Retinal pigment epithelial cell (primary cell): ENCODE measurements around the gene POLA2.
"Not testable (repeated sequence)": the region's sequence is repeated elsewhere in the genome, so short reads cannot be mapped to it uniquely, and the experiment has no call there.

Experiments used
- DNase-seq: peaks from one replicate; pipeline ENCODE4 v3.0.0-alpha.2; 2010; ENCODE audit warnings: low read depth
- H3K4me3 ChIP-seq: 2 replicates; pipeline ENCODE4 v1.5.1; 2011; ENCODE audit warnings: mild to moderate bottlenecking, low read length, control low read depth, moderate library complexity
- TF ChIP-seq, protein P1 (sequence below): conservative IDR thresholded peaks from 2 replicates; pipeline ENCODE4 v1.5.1; 2011; ENCODE audit warnings: low read depth, low read length, control low read depth, inconsistent platforms

Gene POLA2

DNA sequence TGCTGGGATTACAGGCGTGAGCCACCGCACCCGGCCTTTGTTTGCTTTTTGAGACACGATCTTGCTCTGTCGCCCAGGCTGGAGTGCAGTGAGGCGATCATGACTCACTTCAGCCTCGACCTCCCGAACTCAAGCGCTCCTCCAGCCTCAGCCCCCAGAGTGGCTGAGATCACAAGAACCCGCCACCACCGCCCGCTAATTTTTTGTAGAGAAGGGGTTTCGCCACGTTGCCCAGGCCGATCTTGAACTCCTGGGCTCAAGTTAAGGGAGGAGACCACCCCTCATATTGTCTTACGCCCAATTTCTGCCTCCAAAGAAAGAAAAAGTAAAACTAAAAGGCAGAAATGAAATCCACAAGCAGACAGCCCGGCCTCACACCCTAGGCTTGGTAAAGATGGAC lies 1.5 kb upstream of the POLA2 start:
- DNase-seq: no peak
- no peak overlapping the region for H3K4me3 ChIP-seq
- TF ChIP-seq, protein P1, sequence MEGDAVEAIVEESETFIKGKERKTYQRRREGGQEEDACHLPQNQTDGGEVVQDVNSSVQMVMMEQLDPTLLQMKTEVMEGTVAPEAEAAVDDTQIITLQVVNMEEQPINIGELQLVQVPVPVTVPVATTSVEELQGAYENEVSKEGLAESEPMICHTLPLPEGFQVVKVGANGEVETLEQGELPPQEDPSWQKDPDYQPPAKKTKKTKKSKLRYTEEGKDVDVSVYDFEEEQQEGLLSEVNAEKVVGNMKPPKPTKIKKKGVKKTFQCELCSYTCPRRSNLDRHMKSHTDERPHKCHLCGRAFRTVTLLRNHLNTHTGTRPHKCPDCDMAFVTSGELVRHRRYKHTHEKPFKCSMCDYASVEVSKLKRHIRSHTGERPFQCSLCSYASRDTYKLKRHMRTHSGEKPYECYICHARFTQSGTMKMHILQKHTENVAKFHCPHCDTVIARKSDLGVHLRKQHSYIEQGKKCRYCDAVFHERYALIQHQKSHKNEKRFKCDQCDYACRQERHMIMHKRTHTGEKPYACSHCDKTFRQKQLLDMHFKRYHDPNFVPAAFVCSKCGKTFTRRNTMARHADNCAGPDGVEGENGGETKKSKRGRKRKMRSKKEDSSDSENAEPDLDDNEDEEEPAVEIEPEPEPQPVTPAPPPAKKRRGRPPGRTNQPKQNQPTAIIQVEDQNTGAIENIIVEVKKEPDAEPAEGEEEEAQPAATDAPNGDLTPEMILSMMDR: no peak

DNA sequence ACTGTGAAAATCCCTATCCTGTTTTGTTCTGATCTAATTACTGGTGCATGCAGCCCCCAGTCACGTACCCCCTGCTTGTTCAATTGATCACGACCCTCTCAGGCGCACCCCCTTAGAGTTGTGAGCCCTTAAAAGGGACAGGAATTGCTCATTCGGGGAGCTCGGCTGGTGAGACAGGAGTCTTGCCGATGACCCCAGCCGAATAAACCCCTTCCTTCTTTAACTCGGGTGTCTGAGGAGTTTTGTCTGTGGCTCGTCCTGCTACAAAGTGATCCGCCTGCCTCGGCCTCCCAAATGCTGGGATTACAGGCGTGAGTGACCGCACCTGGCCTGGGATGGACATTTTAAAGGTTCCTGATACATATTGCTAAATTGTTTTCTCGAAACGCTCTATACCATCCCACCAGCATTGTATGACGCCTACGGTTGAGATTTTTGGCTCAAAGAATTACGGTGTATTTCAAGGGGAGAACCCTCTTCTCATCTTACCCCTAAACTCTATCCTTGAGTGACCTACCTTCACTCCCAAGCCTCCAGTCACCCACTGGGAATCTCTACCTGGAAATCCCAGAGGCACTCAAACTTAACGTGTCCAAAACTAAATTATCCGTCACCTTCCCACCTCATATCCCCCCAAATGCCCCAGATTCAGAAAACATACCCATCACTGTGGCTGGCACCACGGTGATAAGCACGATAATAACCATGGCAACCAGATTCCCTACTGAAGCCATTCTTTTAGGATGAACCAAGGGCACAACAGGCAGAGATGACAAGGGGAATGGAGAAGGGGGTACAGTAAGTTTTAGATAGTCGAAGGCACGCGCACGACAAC lies 789 bp upstream of the POLA2 start:
- no peak for DNase-seq
- TF ChIP-seq, protein P1: no peak
- peak overlapping the region; percentile 85 for H3K4me3 ChIP-seq

DNA sequence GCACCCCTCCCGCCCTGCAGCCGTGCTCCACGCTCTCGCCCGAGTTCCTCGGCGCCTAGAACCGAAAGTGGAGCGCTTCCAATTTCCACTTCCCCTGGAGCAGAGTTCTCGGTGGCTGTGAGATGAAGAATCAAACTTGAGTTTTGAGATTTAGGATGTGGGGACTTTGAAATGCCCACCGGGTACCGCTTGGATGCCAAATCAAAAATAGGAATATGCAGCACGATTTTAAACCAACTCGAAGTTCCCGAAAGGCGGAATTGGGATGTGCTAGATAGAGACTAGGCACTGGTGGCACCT lies 569 bp downstream of the POLA2 start:
- no peak for DNase-seq
- peak overlapping the region; percentile 85 for H3K4me3 ChIP-seq
- TF ChIP-seq, protein P1: no peak

DNA sequence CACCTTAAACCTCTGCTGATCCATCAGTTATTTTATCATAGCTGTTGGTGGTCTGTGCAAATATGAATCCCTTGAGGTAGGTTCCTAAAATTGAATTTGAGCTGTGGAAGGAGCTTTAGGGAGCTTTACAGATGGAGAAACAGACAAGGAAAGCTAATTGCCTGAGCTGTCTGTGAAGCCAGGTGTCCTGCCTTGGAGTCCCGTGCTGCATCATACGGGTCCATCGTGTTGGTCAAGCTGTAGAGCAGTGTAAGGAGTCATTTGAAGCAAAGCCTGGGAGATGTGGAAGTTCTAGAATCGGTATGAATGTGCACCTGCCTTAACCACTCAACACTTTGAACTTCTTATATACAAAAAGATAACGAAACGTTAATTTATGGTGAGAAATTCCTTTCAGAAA lies 1.0 kb downstream of the POLA2 start:
- no peak for DNase-seq
- peak overlapping the region; percentile 85 for H3K4me3 ChIP-seq
- TF ChIP-seq, protein P1: no peak

DNA sequence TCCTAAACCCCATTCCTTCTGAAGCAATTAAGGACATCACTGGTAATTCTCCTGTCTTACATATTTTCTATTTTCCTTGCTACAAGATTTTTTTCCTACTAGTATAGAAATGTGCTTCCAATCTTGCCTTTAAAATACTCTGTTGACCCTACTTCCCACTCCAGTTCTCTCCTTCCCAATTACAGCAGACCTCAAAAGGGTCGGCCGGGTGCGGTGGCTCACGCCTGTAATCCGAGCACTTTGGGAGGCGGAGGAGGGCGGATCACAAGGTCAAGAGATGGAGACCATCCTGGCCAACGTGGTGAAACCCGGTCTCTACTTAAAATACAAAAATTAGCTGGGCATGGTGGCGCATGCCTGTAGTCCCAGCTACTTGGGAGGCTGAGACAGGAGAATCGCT lies 3.0 kb downstream of the POLA2 start:
- not testable (repeated sequence) for DNase-seq, H3K4me3 ChIP-seq

DNA sequence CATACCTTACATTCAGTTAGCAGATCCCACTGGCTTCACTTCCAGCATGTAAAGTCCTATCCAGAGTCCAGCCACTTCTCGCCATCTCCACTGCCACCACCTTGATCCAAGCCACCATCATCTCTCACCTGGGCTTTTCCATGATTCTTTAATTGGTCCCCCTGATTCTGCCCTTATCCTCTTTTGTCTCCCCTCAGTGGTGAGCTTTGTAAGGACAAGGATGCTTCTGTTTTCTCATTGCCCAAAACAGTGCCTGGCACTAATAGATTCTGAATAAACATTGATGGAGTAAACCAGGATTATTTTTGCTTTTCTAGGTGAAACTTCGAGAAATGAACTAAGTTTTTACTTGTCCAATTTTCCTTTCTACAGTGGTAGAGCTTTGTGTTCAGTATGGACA lies 4.4 kb downstream of the POLA2 start:
- TF ChIP-seq, protein P1: no peak

DNA sequence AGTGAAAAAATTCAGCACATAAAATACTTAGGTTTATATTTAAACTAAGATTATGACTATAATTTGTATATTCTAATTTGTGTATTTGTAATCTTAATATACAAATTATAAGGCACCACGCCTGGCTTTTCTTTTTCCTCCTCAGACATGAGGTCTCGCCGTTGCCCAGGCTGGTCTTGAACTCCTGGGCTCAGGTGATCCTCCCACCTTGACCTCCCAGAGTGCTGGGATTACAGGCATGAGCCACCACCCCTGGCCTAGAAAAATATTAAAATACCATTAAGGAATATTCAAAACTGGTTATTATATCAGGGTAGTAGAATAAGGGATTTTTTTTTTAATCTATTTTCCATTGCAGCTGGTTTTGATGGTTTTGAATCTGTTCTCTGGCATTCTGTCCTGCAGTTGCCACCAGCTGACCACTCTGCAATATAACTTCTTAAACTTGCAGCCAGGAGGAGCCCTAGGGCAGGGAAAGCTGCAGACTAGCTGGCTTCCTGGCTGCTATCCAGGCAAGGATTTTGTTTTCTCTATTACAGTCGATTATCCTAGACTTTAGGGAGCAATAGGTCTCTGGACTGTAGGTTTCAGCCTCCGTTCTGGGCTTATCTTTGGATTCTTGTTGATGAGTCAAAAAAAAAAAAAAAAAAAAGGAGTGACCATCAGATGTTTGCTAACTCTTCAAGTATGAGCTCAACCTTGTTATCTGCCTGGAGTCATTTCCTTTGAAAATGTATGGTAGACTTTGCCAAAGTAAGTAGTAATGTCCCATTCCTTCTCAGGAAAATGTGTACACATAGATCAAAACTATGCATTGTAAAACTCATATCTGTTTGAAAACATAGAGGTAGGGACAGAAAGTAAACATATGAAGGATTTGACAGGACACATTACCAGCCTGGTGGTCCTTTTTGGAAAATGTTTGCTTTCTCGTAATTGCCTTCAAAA lies 13.2 kb downstream of the POLA2 start:
- TF ChIP-seq, protein P1: peak; percentile 76
- H3K4me3 ChIP-seq: no peak overlapping the region
- DNase-seq: no peak

More for the DNA sequence above, 4.4 kb downstream of the POLA2 start:
- no peak overlapping the region for H3K4me3 ChIP-seq
- no peak for DNase-seq
